Measurements from ENCODE around the gene TGOLN2.

- TF ChIP-seq, protein P1, sequence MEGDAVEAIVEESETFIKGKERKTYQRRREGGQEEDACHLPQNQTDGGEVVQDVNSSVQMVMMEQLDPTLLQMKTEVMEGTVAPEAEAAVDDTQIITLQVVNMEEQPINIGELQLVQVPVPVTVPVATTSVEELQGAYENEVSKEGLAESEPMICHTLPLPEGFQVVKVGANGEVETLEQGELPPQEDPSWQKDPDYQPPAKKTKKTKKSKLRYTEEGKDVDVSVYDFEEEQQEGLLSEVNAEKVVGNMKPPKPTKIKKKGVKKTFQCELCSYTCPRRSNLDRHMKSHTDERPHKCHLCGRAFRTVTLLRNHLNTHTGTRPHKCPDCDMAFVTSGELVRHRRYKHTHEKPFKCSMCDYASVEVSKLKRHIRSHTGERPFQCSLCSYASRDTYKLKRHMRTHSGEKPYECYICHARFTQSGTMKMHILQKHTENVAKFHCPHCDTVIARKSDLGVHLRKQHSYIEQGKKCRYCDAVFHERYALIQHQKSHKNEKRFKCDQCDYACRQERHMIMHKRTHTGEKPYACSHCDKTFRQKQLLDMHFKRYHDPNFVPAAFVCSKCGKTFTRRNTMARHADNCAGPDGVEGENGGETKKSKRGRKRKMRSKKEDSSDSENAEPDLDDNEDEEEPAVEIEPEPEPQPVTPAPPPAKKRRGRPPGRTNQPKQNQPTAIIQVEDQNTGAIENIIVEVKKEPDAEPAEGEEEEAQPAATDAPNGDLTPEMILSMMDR (IDR thresholded peaks at IDR 0.05; ENCODE audit: insufficient read depth, low read length) = no peak
- TF ChIP-seq, protein P2, sequence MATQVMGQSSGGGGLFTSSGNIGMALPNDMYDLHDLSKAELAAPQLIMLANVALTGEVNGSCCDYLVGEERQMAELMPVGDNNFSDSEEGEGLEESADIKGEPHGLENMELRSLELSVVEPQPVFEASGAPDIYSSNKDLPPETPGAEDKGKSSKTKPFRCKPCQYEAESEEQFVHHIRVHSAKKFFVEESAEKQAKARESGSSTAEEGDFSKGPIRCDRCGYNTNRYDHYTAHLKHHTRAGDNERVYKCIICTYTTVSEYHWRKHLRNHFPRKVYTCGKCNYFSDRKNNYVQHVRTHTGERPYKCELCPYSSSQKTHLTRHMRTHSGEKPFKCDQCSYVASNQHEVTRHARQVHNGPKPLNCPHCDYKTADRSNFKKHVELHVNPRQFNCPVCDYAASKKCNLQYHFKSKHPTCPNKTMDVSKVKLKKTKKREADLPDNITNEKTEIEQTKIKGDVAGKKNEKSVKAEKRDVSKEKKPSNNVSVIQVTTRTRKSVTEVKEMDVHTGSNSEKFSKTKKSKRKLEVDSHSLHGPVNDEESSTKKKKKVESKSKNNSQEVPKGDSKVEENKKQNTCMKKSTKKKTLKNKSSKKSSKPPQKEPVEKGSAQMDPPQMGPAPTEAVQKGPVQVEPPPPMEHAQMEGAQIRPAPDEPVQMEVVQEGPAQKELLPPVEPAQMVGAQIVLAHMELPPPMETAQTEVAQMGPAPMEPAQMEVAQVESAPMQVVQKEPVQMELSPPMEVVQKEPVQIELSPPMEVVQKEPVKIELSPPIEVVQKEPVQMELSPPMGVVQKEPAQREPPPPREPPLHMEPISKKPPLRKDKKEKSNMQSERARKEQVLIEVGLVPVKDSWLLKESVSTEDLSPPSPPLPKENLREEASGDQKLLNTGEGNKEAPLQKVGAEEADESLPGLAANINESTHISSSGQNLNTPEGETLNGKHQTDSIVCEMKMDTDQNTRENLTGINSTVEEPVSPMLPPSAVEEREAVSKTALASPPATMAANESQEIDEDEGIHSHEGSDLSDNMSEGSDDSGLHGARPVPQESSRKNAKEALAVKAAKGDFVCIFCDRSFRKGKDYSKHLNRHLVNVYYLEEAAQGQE (IDR thresholded peaks at IDR 0.05; ENCODE audit: insufficient replicate concordance, low read depth) = no peak
These were observed 13.7 kb upstream of the TGOLN2 start for GRCh38 chr2:85341269-85342029.

Measured in HL-60 (cell line).